GM12864 (cell line): ENCODE results near the gene ZNF556.

Experiments
- DNase-seq: peaks from one replicate; pipeline ENCODE4 v3.0.0-alpha.2; 2011; ENCODE audit warnings: low read depth
- H3K4me3 ChIP-seq: 2 replicates; pipeline ENCODE4 v1.5.1; 2011; ENCODE audit warnings: mild to moderate bottlenecking, low read depth, low read length, control low read depth
- TF ChIP-seq, protein P1 (sequence below): IDR thresholded peaks from 2 replicates; pipeline ENCODE4 v1.5.1; 2011; ENCODE audit warnings: low read depth, mild to moderate bottlenecking, moderate library complexity, low read length, control low read depth, inconsistent platforms; ENCODE audit errors: missing control alignments

ZNF556 gene

DNA sequence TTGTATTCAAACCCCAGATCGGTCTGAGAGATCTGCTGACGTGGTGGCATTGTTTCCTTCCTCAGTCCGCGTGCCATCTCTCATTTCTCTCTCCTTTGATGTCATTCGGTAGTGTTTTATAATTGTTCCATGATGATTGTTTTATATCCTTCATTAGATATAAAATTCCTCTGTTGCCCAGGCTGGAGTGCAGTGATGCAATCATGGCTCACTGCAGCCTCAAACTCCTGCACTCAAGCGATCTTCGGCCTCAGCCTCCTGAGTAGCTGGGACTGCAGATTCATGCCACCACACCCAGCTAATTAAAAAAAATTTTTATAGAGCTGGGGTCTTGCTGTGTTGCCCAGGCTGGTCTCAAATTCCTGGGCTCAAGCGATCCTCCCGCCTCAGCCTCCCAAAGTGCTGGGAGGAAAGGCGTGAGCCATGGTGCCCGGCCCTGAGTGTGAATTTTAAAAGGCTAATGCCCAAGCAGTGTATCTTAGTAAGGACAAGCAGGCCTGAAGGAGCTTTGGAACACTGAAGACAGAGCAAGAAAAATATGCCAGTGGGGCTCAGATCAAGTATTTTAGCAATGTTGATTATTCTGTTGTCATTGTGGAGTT lies 38.9 kb downstream of the ZNF556 start:
- H3K4me3 ChIP-seq = no peak overlapping the region
- no peak for DNase-seq
- TF ChIP-seq, protein P1, sequence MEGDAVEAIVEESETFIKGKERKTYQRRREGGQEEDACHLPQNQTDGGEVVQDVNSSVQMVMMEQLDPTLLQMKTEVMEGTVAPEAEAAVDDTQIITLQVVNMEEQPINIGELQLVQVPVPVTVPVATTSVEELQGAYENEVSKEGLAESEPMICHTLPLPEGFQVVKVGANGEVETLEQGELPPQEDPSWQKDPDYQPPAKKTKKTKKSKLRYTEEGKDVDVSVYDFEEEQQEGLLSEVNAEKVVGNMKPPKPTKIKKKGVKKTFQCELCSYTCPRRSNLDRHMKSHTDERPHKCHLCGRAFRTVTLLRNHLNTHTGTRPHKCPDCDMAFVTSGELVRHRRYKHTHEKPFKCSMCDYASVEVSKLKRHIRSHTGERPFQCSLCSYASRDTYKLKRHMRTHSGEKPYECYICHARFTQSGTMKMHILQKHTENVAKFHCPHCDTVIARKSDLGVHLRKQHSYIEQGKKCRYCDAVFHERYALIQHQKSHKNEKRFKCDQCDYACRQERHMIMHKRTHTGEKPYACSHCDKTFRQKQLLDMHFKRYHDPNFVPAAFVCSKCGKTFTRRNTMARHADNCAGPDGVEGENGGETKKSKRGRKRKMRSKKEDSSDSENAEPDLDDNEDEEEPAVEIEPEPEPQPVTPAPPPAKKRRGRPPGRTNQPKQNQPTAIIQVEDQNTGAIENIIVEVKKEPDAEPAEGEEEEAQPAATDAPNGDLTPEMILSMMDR = no peak

DNA sequence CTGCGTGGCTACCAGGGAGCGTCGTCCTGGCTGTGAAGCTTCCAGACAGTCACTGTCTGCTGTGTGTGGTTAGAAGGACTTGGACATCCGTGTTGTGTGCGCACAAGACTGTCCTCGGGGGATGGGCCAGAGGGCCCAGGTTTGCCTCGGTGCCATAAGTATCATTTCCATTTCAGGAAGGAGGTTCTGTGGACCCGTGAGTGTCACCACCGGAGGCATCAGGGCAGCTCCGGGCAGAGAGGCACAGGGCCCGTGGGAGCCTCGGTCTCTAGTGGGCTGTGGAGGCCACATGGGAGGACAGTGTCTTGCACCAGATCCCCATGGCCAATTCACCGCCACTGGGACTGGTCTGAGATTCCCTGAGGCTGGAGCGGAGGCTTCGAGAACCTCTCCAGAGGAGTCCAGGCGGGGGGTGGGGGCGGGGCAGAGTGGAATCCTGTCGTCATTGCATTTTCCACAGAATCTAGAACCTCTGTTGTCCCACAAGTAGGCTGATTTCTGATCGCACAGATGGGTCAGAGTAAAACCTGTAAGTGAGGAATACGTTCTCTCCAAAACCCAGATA lies 39.6 kb downstream of the ZNF556 start:
- no peak overlapping the region for H3K4me3 ChIP-seq
- DNase-seq = no peak
- TF ChIP-seq, protein P1 = no peak

DNA sequence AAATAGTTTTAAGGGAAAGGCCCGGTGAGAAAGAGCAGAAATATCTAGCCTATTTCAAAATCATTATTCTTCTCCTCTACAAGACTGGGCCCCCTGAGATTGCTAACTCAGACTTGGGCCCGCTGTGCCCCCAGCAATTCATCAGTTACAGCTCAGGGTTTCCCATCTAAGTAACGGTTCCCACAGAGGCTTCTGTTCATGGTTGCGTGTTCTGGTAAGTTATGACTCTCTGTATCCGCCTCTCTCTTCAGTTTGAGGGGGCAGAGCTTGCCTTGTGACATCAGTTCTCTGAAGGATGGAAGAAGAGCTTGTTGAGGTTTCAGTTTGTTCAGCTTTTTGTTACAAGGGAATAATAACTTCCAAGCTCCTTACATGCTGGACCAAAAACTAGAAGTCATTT lies 45.2 kb downstream of the ZNF556 start:
- TF ChIP-seq, protein P1 = no peak
- no peak for DNase-seq
- no peak overlapping the region for H3K4me3 ChIP-seq

DNA sequence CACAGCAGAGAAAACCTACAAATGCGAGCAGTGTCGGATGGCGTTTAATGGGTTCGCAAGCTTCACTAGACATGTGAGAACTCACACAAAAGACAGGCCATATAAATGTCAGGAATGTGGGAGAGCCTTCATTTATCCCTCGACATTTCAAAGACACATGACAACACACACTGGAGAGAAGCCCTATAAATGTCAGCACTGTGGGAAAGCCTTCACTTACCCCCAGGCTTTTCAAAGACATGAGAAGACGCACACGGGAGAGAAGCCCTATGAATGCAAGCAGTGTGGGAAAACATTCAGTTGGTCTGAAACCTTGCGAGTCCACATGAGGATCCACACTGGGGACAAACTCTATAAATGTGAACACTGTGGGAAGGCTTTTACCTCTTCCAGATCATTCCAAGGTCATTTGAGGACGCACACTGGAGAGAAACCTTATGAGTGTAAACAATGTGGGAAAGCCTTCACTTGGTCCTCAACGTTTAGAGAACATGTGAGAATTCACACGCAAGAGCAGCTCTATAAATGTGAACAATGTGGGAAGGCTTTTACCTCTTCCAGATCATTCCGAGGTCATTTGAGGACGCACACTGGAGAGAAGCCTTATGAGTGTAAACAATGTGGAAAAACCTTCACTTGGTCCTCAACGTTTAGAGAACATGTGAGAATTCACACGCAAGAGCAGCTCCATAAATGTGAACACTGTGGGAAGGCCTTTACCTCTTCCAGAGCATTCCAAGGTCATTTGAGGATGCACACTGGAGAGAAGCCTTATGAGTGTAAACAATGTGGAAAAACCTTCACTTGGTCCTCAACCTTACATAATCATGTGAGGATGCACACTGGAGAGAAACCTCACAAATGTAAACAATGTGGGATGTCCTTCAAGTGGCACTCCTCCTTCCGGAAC lies 50.4 kb downstream of the ZNF556 start:
- no peak for DNase-seq
- TF ChIP-seq, protein P1 = no peak
- H3K4me3 ChIP-seq = no peak overlapping the region

DNA sequence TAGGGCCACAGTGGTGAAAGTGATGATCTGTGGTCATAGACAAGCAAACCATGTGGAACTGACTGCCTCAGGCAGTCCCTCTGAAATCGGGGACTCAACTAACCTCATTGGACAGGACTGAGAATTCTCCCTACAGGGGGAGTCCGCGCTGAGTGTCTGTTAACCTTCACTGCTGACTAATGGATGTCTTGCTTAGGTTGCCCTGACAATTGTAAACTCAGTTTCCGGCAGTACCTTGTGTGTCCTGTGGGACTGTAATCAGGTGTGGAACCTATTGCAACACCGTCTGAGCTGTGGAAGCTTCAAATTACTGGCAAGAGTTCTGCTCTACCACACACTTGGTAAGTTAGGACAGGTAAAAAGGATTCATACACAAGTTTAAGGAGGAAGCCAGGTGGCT lies 55.9 kb downstream of the ZNF556 start:
- TF ChIP-seq, protein P1 = no peak
- DNase-seq = no peak
- H3K4me3 ChIP-seq = no peak overlapping the region

DNA sequence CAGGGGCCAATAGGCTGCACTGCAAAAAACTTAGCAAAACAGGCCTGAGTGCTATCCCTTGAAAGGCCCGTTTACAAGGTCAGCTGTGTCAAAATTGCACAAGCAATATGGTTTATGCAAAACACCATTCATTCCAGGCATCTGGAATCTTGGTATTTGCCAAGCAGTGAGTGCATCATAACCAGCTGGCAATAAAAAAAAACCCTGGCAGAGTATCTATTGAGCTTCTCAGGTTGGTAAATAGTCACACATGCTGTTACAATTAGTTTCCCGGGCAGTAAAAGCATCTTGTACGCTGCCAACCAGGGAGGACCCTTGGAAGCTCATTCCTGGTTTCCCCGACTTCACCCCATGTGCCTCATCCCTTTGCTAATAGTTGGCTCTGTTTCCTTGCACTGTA lies 56.4 kb downstream of the ZNF556 start:
- no peak overlapping the region for H3K4me3 ChIP-seq
- TF ChIP-seq, protein P1 = no peak
- DNase-seq = no peak
